Loucy (cell line): ENCODE results near the gene SHISA6.

Experiments used
- CTCF ChIP-seq: fragments of 200-600 bp; sonication (generic); conservative IDR thresholded peaks from 2 replicates; pipeline ENCODE4 v1.5.1; 2014; ENCODE audit warnings: mild to moderate bottlenecking, antibody characterized with exemption, low read length
- EZH2phosphoT487 ChIP-seq: fragments of 200-600 bp; IDR thresholded peaks from 2 replicates; pipeline ENCODE4 v1.6.1; 2018; ENCODE audit warnings: antibody characterized with exemption, mild to moderate bottlenecking, moderate library complexity, borderline replicate concordance

- no peak for TF ChIP-seq CTCF
- TF ChIP-seq EZH2phosphoT487 = no peak
These were observed 90.8 kb downstream of the SHISA6 start for GRCh38 chr17:11331547-11332513.
